Activated CD4-positive, alpha-beta T cell treated with anti-CD3 and anti-CD28 coated beads, Interleukin-2, Interleukin-4, amounts not matched to agents 100 ng/mL and 50 ng/mL, durations not matched to agents 16 hours and 8 hours (primary cell): Measurements from ENCODE around the gene PCDHGA9.
A peak's percentile ranks its signal among the peaks of the same experiment; 100 is the strongest.
"Not testable (repeated sequence)": the region's sequence is repeated elsewhere in the genome, so short reads cannot be mapped to it uniquely, and the experiment has no call there.

Experiments used
- DNase-seq: peaks from one replicate; pipeline ENCODE4 v3.0.0-alpha.2; 2020; ENCODE audit warnings: low spot score

The PCDHGA9 gene

GRCh38 chr5:141414548-141415274, 12.1 kb downstream of the PCDHGA9 start:
- DNase-seq: not testable (repeated sequence)

GRCh38 chr5:141415275-141415618, 12.7 kb downstream of the PCDHGA9 start:
- DNase-seq: not testable (repeated sequence)

- DNase-seq: peak; percentile 53
These were observed 15.1 kb downstream of the PCDHGA9 start, which contains the start of gene PCDHGB7 for GRCh38 chr5:141417494-141418172. Gene PCDHGB7 (plus strand): TSS chr5:141417677. CDS start chr5:141417860, 183 bp downstream.

GRCh38 chr5:141419074-141419880, 16.7 kb downstream of the PCDHGA9 start:
- DNase-seq: no peak

- DNase-seq: peak; percentile 51
These were observed 18.4 kb downstream of the PCDHGA9 start, which contains the start of gene PCDHGA11 for GRCh38 chr5:141420855-141421488. Gene PCDHGA11 (plus strand): TSS chr5:141421051. CDS start chr5:141421228, 177 bp downstream.

- DNase-seq: no peak
These were observed 18.9 kb downstream of the PCDHGA9 start for GRCh38 chr5:141421489-141421855.

GRCh38 chr5:141422742-141423291, 20.2 kb downstream of the PCDHGA9 start:
- no peak for DNase-seq

GRCh38 chr5:141427783-141428426, 25.3 kb downstream of the PCDHGA9 start:
- no peak for DNase-seq

- DNase-seq: peak; percentile 41
These were observed 27.9 kb downstream of the PCDHGA9 start, which contains the start of gene PCDHGA12 for GRCh38 chr5:141430332-141431113. Gene PCDHGA12 (plus strand): TSS chr5:141430507. CDS start chr5:141430760, 253 bp downstream.

- DNase-seq: no peak
These were observed 28.7 kb downstream of the PCDHGA9 start for GRCh38 chr5:141431286-141431685.

GRCh38 chr5:141432308-141432707, 29.7 kb downstream of the PCDHGA9 start:
- not testable (repeated sequence) for DNase-seq

- not testable (repeated sequence) for DNase-seq
These were observed 30.1 kb downstream of the PCDHGA9 start for GRCh38 chr5:141432726-141433125.

GRCh38 chr5:141434006-141434405, 31.4 kb downstream of the PCDHGA9 start:
- DNase-seq: no peak

- DNase-seq: no peak
These were observed 34.6 kb downstream of the PCDHGA9 start for GRCh38 chr5:141437221-141437620.

- no peak for DNase-seq
These were observed 37.0 kb downstream of the PCDHGA9 start for GRCh38 chr5:141439411-141440141.

- no peak for DNase-seq
These were observed 37.8 kb downstream of the PCDHGA9 start for GRCh38 chr5:141440341-141440740.

GRCh38 chr5:141441571-141442170, 39.1 kb downstream of the PCDHGA9 start:
- no peak for DNase-seq
